Measurements from ENCODE around the gene B3GLCT. TPM values are rescaled to one million over a fixed set of nuclear protein-coding genes. Genes with fewer than 3 reads are reported as not detected.

Gene B3GLCT
- total and polyA plus RNA-seq, 9 donors = 4.1 to 10.8 (median 7.9) TPM

GRCh38 chr13:31264151-31264550, 64.4 kb downstream of the B3GLCT start:
- no peak for TF ChIP-seq EP300 (IDR thresholded peaks at IDR 0.05)
- no peak for TF ChIP-seq CTCF (IDR thresholded peaks at IDR 0.05)
- TF ChIP-seq POLR2A (IDR thresholded peaks at IDR 0.05) = no peak
- Histone ChIP-seq H3K4me3 (no peak overlapping the region), H3K36me3 (no peaks in the 10 kb centered on the region), H3K27ac (no peak overlapping the region), H3K9me3 (no peaks in the 10 kb centered on the region), H3K27me3 (no peaks in the 10 kb centered on the region), H3K4me1 (ENCODE audit: insufficient read depth) (no peaks in the 10 kb centered on the region)
- no peak for DNase-seq
- WGBS, 3 donors = 93 to 97% (median 96%) methylated on average over 4 of the region's 4 CpGs
- intact Hi-C loops (cut with DNase I) = no loop called here

- H3K4me1 ChIP-seq (ENCODE audit: insufficient read depth) = no peaks in the 10 kb centered on the region
- WGBS, 3 donors = 40 to 62% (median 52%) methylated on average over 2 of the region's 2 CpGs
- no peaks in the 10 kb centered on the region for H3K36me3 ChIP-seq
- no peak overlapping the region for H3K4me3 ChIP-seq
- H3K9me3 ChIP-seq = peaks cover 0 to 10% of the 10 kb centered on the region in 2 donors
- no peak for DNase-seq
- intact Hi-C loops (cut with DNase I) = no loop called here
- no peak overlapping the region for H3K27ac ChIP-seq
- no peaks in the 10 kb centered on the region for H3K27me3 ChIP-seq
- TF ChIP-seq EP300 (IDR thresholded peaks at IDR 0.05) (no peak), CTCF (IDR thresholded peaks at IDR 0.05) (no peak), POLR2A (IDR thresholded peaks at IDR 0.05) (no peak)
Observed at GRCh38 chr13:31267126-31267784, 67.5 kb downstream of the B3GLCT start.

- WGBS, 3 donors = 87 to 92% (median 87%) methylated on average over 4 of the region's 4 CpGs
- DNase-seq = no peak
- intact Hi-C loops (cut with DNase I) = no loop called here
Observed at GRCh38 chr13:31274390-31274789, 74.6 kb downstream of the B3GLCT start.

GRCh38 chr13:31276421-31276820, 76.6 kb downstream of the B3GLCT start:
- no peak for DNase-seq
- intact Hi-C loops (cut with DNase I) = no loop called here
- H3K27ac ChIP-seq = no peak overlapping the region
- no peaks in the 10 kb centered on the region for H3K27me3 ChIP-seq
- H3K9me3 ChIP-seq = no peaks in the 10 kb centered on the region
- peaks cover 1% of the 10 kb centered on the region for H3K4me1 ChIP-seq (ENCODE audit: insufficient read depth)
- no peaks in the 10 kb centered on the region for H3K36me3 ChIP-seq
- no peak overlapping the region for H3K4me3 ChIP-seq
- TF ChIP-seq EP300 (IDR thresholded peaks at IDR 0.05) (no peak), CTCF (IDR thresholded peaks at IDR 0.05) (no peak), POLR2A (IDR thresholded peaks at IDR 0.05) (no peak)
- WGBS, 3 donors = 19 to 39% (median 20%) methylated on average over 5 of the region's 5 CpGs

More at GRCh38 chr13:31274390-31274789, 74.6 kb downstream of the B3GLCT start:
- no peak overlapping the region for H3K4me3 ChIP-seq
- no peaks in the 10 kb centered on the region for H3K36me3 ChIP-seq
- no peaks in the 10 kb centered on the region for H3K27me3 ChIP-seq
- H3K4me1 ChIP-seq (ENCODE audit: insufficient read depth) = peaks cover 1% of the 10 kb centered on the region
- TF ChIP-seq CTCF (IDR thresholded peaks at IDR 0.05) (no peak), EP300 (IDR thresholded peaks at IDR 0.05) (no peak), POLR2A (IDR thresholded peaks at IDR 0.05) (no peak)
- H3K9me3 ChIP-seq = peaks cover 0 to 10% of the 10 kb centered on the region in 2 donors
- no peak overlapping the region for H3K27ac ChIP-seq

Data from ovary (tissue), 9 donors.